RKO (cell line): ENCODE measurements around the gene ITGA11.

ENCODE experiments used
- DNase-seq: peaks from one replicate; pipeline ENCODE4 v3.0.0-alpha.2; 2016; ENCODE audit warnings: low spot score

The ITGA11 gene

GRCh38 chr15:68353421-68354135, 78.4 kb downstream of the ITGA11 start:
- DNase-seq, result no peak

DNA sequence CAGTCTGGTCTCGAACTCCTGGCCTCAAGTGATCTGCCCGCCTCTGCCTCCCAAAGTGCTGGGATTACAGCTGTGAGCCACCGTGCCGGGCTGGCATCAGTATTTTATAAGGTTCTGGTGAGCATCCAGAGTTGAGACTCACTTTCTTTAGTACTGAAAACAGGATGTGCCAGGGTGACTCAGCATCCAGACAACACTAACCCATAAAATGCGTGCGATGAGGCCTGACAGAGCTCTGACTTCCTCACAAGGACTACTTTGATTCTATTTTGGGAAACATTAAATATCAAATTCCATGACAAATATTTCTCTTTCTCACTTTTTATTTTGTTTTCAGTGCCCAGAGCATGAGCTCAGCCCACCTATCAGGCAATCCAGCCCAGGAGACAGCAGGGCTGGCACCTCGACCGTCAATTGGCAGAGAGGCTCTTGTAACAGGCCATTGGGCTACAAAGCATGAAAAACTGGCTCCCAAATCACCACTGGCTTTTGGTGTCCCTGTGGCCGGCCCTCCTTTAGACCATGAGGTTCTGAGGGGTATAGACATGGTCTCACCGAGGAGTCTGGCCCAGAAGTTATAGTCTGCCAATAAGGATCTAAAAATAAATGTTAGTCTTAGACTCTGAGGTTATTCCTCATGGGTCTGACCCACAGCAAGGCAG, 79.4 kb downstream of the ITGA11 start:
- DNase-seq, result peak; percentile 95

GRCh38 chr15:68349151-68349550, 82.8 kb downstream of the ITGA11 start:
- DNase-seq, result no peak

DNA sequence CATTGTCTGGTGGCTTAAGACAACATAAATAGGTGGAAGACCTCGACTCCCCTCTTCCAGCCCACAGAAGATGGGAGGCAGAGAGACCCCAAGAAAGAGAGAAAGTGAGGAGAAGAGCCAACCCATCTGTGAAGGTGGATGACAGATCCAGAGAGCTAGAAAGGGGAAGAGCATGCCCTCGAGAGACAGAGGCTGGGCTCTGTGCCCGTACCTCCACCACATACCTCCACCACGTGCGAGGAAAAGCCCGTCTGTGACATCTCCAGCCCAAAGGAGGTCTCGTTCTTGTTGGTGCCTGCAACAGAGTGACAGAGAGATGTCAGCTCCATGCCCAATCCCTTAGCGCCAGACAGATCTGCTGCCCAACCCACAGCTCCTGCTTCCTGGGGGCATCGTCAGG, 83.4 kb downstream of the ITGA11 start:
- DNase-seq, result no peak

GRCh38 chr15:68348081-68348480, 83.9 kb downstream of the ITGA11 start:
- DNase-seq, result no peak

GRCh38 chr15:68347392-68347791, 84.6 kb downstream of the ITGA11 start:
- DNase-seq, result no peak

- no peak for DNase-seq
These were observed 85.0 kb downstream of the ITGA11 start for GRCh38 chr15:68346979-68347378.

- no peak for DNase-seq
These were observed 86.5 kb downstream of the ITGA11 start for GRCh38 chr15:68345481-68345880.

GRCh38 chr15:68344600-68344999, 87.4 kb downstream of the ITGA11 start:
- no peak for DNase-seq

- DNase-seq, result no peak
These were observed 88.3 kb downstream of the ITGA11 start for GRCh38 chr15:68343579-68344225.

DNA sequence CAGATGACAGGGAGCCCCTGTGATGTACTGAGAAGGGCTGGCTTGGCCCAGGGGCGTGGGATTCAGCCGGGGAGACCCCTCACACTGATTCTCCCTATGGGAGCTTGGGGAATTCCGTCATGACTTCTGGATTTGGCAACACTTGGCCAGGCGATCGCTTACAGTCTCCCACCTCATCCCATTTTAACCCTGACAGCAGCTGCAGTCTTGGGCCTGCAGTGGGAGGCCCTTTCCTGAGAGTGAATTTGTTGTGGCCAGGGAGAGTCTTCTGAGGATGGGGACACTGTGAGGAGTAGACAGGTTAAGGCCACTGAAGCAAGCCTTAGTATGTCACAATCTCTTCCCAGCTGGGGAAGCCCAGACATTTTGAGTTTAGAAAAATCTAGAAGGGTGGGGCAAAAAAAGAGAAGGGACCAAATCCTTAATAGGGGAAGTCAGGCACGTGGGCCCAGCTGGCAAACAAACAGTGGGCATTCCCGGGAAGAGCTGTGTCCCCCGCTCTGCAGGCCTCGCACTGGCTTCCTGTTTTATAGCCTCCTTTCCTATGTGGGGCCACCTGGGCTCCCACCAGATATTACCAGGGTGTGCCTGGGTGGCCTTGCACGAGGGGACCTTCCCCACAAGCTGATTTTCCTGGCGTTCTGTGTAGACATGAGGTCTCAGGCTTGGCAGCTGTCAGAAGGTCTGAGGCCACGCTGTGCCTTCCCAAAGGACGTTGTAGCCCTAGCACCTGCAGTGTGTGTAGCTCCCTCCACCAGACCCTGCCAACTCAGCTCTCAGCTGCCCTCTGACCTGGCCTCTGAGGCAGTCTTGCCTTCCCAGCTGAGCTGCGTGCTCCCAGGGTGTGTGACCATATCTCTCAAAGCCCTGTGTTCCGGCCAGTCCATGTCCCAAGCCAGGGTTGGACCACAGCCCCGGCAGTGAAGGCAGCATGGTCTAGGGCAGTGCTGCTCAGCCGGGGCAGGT, 89.9 kb downstream of the ITGA11 start:
- DNase-seq, result no peak

- no peak for DNase-seq
These were observed 91.0 kb downstream of the ITGA11 start for GRCh38 chr15:68340726-68341671.

GRCh38 chr15:68339481-68339880, 92.5 kb downstream of the ITGA11 start:
- DNase-seq, result no peak

DNA sequence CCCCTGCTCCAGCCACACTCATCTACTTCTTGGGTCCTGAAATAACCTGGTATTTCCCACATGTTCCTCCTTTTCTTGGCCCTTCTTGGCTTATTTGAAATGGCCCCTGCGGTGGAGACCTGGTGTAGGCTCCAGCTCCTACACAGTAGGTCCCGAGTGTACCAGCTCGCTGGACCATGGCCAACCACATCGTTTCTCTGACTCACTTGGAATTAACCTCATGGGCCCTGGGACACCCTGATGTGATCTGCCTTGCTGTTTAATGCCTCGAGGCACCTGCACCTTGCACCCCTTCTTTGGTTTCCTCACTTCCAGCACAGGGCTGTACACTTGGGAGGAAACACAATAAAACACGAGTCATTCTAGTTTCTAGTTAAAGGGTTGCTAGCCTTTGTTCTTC, 94.1 kb downstream of the ITGA11 start:
- DNase-seq, result no peak

DNA sequence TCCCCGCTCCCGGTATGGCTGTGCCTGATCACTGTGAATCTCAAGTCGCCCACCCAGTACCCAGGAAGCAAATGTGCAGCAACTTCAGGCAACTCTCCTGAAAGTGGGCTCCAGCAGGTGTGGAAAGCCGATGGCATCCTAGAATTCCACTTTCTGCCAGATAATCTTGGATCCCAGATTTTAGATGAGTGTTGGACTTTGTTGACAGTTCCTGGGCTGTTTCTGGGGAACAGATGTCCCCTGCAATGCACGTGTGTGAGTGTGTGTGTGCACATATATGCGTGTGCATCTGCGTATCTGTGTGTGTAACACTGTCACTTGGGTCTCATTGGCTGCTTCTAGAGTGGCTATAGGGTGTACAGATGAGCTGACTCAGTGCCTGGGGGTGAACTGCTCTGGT, 95.4 kb downstream of the ITGA11 start:
- DNase-seq, result no peak

DNA sequence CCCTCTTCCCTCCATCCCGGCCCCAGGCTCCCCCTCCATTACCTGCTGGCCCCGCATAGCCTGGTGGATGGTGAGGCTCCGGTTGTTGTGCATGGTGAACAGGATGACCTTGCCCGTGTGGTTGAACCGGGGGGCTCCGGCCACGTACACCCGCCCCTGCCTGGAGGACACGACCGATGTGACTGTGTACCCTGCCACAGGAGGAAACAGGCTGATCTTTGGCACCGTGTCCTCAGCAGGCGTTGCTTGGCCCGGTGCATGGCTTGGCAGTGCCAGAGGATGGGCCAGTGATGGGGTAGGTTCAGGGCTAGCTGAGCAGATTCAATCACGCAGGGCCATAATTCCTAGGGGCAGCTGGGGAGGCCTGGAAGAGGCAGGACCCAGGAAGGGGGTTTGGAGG, 96.3 kb downstream of the ITGA11 start:
- no peak for DNase-seq

DNA sequence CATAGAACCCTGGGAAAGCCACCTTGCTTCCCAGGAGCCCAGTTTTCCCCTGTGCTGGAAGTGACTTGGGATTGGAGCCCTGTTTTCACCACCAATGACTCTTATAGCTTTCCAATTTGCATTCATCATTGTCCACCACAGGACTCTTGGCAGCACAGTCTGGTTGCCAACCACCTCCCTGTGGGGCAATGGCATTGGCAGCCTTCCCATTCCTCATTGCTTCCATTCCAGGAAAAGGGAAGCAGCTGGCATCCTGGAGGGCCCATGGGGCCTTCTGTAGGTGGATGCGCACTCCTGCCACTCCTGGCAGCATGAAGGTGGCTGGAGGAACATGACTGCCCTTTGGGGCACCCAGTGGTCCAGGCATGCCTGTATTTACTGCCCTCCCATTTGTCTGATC, 96.7 kb downstream of the ITGA11 start:
- DNase-seq, result no peak

DNA sequence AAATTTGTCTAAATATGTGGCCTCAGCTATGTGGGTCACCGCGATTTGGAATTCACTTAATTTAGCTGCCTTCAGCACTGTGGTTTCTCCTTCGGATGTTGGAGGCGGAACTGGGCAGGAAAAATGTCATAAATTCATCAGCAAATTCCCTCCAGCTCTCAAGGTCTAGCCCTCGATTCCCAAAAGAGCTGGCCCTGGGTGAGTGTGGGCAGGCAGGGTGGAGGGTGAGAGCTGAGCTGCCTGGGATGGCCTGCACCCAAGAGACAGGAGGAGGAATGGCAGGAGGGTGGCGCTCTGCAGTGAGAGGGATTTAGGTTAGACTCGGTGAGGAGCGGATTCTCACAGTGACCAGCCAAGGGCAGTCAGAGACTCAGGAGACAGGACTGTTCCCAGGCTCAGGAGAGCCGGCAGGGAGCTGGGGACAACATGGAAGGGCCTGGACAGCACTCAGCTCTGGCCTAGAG, 97.3 kb downstream of the ITGA11 start:
- DNase-seq, result no peak

GRCh38 chr15:68333775-68334470, 98.0 kb downstream of the ITGA11 start:
- DNase-seq, result peak; percentile 34

DNA sequence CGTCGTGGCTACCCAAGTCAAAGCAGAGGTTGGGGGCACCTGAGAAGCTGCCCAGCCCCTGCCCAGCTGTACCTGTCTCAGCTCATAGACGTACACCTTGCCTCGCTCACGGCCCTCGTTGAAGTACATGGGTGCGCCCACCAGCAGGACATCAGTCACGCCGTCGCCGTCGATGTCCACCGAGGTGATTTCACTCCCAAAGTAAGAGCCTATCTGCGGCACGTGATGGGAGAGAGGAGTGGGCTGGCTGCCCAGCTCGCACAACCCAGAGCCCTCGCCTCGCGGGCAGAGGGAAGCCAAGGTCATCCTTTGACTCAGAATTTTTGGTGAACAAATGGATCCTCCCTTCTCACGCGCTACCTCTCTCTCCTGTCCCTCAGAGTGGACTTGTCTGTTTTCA, 99.7 kb downstream of the ITGA11 start:
- DNase-seq, result no peak
